RWPE1 (cell line): ENCODE data around the gene EPHA10.
A peak's percentile ranks its signal among the peaks of the same experiment; 100 is the strongest.

Source experiments
- CTCF ChIA-PET: fragments of 350-600 bp; sonication (Branson Sonifier 250); formaldehyde crosslinking; extraction: SDS; loops from one replicate; lab custom pipeline; 2021; lab: Yijun Ruan, JAX
- POLR2A ChIA-PET: fragments of 400-600 bp; formaldehyde crosslinking; extraction: SDS; loops from one replicate; lab custom pipeline; 2020; ENCODE audit warnings: antibody characterized with exemption; ENCODE audit not compliant: low non-redundant PET; lab: Yijun Ruan, JAX
- DNase-seq: peaks from one replicate; pipeline ENCODE4 v3.0.0; 2012; ENCODE audit warnings: low spot score
- H3K27ac ChIP-seq: fragments of 450-650 bp; 2 replicates; pipeline ENCODE4 v1.5.1; 2017
- TF ChIP-seq, protein P1 (sequence below): fragments of 450-650 bp; conservative IDR thresholded peaks from 2 replicates; pipeline ENCODE4 v1.5.1; 2017; ENCODE audit warnings: low read depth, mild to moderate bottlenecking

The EPHA10 gene

DNA sequence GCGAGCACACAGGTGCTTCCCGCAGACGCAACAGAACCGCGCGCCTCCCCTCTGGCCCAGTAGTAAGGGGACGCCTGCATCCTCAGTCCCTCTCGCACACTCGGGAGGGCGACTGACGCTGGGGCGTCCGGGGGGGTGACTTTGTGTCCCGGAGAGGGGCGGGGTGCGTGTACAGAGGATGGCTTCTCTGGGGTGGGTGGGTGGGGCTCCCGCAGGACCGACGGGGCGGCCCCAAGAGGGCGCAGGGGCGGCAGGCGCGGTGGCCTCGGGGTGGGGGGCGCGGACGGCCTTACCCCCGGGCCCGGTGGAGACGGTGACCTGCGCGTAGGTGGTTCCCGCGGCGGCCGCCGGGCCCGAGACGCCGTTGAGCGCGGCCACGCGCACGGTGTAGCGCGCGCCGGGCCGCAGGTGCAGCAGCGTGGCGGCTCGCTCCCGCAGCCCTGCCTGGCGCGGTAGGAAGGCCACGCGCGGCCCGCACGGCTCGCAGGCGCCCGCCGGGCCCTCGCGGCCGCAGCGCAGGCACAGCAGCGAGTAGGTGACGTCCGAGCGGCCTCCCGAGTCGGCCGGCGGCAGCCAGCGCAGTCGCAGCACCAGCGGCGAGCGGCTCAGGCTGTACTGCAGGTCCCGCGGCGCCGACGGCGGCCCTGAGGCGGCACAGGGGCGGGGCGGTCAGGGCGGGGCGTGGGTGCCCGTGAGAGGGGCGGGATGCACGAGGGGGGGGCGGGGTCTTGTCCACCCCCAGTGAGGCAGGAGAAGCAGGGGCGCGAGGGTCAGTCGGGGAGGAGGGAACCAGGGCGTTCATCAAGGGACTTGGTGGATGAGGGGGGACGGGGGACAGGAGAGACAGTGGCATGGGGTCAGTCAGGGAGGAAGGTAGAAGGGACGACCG lies 12.1 kb downstream of the EPHA10 start:
- TF ChIP-seq, protein P1, sequence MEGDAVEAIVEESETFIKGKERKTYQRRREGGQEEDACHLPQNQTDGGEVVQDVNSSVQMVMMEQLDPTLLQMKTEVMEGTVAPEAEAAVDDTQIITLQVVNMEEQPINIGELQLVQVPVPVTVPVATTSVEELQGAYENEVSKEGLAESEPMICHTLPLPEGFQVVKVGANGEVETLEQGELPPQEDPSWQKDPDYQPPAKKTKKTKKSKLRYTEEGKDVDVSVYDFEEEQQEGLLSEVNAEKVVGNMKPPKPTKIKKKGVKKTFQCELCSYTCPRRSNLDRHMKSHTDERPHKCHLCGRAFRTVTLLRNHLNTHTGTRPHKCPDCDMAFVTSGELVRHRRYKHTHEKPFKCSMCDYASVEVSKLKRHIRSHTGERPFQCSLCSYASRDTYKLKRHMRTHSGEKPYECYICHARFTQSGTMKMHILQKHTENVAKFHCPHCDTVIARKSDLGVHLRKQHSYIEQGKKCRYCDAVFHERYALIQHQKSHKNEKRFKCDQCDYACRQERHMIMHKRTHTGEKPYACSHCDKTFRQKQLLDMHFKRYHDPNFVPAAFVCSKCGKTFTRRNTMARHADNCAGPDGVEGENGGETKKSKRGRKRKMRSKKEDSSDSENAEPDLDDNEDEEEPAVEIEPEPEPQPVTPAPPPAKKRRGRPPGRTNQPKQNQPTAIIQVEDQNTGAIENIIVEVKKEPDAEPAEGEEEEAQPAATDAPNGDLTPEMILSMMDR: no peak
- DNase-seq: no peak
- ChIA-PET CTCF (no interaction called here), POLR2A (no interaction called here)
- no peak overlapping the region for H3K27ac ChIP-seq

DNA sequence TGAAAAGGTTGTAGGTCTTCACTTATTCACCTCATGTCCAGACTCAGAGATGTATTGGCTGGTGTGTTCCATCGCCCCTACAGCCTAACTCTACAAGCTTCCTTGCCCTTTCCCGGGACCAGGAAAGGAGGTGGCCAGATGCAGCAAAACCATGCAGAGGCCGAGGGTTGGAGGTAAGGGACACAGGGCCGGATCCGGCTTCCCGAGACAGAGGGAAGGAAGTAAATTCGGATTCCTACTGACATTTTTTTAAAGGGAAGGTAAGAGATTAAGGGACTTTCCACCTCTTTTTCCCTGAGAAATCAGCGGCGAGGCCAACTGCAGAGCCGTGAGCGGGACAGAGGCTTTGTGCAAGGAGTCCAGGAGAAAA lies 12.7 kb downstream of the EPHA10 start:
- H3K27ac ChIP-seq: no peak overlapping the region
- TF ChIP-seq, protein P1: no peak
- ChIA-PET CTCF (no interaction called here), POLR2A (no interaction called here)
- DNase-seq: no peak

DNA sequence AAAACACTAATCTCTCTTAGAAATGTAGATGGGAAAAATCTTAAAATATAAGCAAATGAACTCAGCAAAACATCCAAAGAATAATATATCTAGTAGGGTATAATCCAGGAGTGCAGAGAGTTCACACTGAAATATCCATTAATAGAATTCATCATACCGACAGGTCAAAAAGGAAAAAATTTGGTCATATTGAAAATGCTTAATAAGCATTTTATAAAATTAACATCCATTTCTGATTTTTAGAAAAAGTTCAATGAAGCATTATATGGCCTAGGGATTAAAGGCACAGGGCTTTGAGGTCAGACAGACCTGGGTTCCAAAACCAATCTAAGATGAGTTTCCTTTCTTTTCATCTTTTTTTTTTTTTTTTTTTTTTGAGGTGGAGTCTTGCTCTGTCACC lies 16.4 kb downstream of the EPHA10 start:
- TF ChIP-seq, protein P1: no peak
- POLR2A ChIA-PET: no interaction called here
- CTCF ChIA-PET: no interaction called here
- DNase-seq: no peak
- H3K27ac ChIP-seq: no peak overlapping the region

DNA sequence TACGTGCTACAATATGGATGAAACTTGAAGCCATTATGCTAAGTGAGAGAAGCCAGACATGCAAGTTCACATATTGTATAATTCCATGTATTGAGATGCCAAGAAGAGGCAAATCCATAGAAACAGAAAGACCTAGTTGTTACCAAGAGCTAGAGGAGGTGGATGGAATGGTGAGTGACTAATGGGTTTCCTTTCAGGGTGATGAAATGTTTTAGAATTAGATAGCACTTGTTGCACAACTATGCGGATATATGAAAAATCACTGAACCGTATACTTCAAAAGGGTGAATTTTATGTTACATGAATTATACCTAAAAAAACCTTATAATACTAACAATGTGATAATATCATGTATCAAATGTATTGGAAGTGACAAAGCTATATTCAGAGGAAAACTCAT lies 18.1 kb downstream of the EPHA10 start:
- no peak overlapping the region for H3K27ac ChIP-seq
- ChIA-PET CTCF (interaction anchor here (0.6 kb wide), 1 partner anchor 26 kb away, joined by 3 read pairs; no protein-coding TSS in a partner anchor), POLR2A (no interaction called here)
- TF ChIP-seq, protein P1: no peak
- no peak for DNase-seq

DNA sequence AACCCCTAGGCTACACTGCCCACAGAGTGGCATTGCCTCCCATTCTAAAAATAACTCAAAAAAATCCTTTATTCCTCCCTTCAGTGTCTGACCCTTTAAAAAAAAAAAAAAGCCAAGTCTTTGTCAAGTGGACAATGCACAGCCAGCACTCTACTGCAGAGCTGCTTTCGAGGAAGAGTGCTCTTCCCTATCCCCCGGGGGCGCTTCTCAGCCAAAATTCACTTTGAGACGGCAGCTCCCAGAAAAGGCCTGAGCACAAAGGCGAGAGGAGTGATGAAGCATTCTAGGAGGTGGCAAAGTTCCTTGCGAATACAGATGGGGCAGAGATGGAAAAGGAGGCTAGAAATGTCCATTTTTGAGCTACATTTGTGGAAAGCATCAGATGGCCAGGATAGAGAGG lies 23.3 kb downstream of the EPHA10 start:
- CTCF ChIA-PET: no interaction called here
- no peak overlapping the region for H3K27ac ChIP-seq
- DNase-seq: no peak
- TF ChIP-seq, protein P1: no peak
- POLR2A ChIA-PET: no interaction called here

DNA sequence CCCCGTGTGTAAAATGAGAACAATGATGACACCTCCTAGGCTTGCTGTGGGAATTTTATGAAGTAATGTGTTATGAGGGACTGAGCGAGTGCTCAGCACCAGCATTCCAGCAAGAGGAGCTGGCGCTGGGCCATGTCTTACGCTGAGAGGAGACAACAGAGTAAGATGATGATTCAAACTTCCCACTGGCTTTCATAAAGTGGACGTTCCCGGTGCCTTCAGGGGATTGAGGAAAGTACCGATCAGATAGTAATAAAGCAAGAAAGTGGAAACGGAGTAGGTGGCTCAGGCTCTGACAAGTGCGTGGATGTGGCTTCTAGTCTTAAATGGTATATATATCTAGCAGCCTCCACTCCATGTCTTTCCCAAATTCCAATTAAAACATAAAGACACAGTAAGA lies 23.8 kb downstream of the EPHA10 start:
- no peak overlapping the region for H3K27ac ChIP-seq
- CTCF ChIA-PET: interaction anchor here (0.5 to 0.6 kb wide), 2 partner anchors 21 to 45 kb away, joined by 3 to 4 read pairs; no protein-coding TSS in a partner anchor
- peak; percentile 69 for DNase-seq
- TF ChIP-seq, protein P1: no peak
- POLR2A ChIA-PET: no interaction called here
